Measurements from ENCODE around the gene RALGPS1. TPM values are rescaled to one million over a fixed set of nuclear protein-coding genes. Genes with fewer than 3 reads are reported as not detected.

Gene RALGPS1
- total RNA-seq, 4 donors from 2014 or later: 4.7 to 18.1 (median 5.0) TPM

DNA sequence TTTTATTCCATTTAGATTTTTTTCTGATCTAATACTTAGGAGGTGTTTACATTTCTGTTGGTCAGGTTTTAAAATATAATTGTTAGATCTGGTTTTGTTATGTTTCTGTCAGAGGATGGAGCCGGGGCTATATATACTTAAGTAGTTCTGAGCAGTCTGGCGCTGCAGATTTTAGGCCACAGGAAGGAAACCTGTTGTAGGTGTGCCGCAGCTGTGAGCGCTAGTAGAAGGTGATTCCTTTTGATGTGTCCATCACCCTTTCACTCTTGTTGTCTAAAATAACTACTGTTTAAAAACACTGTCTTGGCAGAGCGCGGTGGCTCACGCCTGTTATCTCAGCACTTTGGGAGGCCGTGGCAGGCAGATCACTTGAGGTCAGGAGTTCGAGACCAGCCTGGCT, 37.2 kb upstream of the RALGPS1 start:
- TF ChIP-seq, protein P1, sequence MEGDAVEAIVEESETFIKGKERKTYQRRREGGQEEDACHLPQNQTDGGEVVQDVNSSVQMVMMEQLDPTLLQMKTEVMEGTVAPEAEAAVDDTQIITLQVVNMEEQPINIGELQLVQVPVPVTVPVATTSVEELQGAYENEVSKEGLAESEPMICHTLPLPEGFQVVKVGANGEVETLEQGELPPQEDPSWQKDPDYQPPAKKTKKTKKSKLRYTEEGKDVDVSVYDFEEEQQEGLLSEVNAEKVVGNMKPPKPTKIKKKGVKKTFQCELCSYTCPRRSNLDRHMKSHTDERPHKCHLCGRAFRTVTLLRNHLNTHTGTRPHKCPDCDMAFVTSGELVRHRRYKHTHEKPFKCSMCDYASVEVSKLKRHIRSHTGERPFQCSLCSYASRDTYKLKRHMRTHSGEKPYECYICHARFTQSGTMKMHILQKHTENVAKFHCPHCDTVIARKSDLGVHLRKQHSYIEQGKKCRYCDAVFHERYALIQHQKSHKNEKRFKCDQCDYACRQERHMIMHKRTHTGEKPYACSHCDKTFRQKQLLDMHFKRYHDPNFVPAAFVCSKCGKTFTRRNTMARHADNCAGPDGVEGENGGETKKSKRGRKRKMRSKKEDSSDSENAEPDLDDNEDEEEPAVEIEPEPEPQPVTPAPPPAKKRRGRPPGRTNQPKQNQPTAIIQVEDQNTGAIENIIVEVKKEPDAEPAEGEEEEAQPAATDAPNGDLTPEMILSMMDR (IDR thresholded peaks at IDR 0.05; ENCODE audit: low read depth): no peak

GRCh38 chr9:126879288-126879687, 35.3 kb upstream of the RALGPS1 start:
- TF ChIP-seq, protein P1 (IDR thresholded peaks at IDR 0.05; ENCODE audit: low read depth): no peak

- TF ChIP-seq, protein P1 (IDR thresholded peaks at IDR 0.05; ENCODE audit: low read depth): no peak
These were observed 34.2 kb upstream of the RALGPS1 start for GRCh38 chr9:126880226-126880946.

GRCh38 chr9:126880947-126881332, 33.6 kb upstream of the RALGPS1 start:
- TF ChIP-seq, protein P1 (IDR thresholded peaks at IDR 0.05; ENCODE audit: low read depth): no peak

GRCh38 chr9:126882746-126883145, 31.8 kb upstream of the RALGPS1 start:
- TF ChIP-seq, protein P1 (IDR thresholded peaks at IDR 0.05; ENCODE audit: low read depth): no peak

DNA sequence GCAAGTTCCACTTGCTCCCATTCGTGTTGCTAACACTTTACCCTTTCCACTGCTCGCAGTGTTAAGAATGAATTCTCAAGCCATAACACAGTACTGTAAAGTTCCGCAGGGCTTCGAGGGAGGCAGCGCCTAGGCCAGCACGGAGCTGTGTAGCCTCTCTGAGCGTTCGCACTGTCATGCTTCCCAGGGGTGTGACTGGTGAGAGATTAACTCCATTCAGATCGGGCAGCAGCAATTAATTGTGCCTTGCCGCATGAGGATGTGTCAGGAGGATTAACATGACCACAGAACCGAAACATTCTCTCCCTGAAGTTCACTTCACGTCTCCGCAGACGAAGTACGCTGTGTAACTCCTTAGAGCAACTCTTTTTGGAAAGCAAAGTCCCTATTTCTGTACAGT, 30.9 kb upstream of the RALGPS1 start:
- TF ChIP-seq, protein P1 (IDR thresholded peaks at IDR 0.05; ENCODE audit: low read depth): no peak

DNA sequence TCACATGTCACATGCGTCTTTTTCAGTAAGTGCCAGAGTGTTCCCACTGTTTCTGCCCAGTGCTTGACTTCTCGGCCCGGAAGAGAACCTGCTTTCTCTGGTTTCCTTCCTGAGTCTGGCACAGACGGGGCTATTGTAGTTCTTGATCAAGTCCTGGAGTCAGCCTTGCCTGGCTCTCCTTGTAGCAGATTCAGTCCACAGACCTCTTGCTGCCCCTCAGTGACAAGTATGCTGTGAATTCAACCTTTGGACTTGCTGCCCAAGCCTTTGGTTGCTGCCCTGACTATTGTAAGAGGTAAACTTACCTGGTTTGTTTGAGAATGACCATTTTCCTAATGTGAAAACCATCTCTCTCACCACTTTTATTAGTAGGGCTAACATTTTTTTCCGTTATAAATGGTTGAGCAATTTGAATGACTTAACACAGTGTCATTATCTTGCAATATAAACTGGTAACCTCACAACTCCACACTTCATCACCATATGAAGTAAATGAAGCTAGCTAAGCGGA, 29.4 kb upstream of the RALGPS1 start:
- TF ChIP-seq, protein P1 (IDR thresholded peaks at IDR 0.05; ENCODE audit: low read depth): no peak

Measured in subcutaneous adipose tissue (tissue), 4 donors.